HepG2 (cell line): ENCODE measurements around the gene ZNF3. TPM values are rescaled to one million over a fixed set of nuclear protein-coding genes. Genes with fewer than 3 reads are reported as not detected.

Experiments used
- AKAP8 ChIP-seq: sonication (generic); formaldehyde crosslinking; IDR thresholded peaks from 2 replicates; pipeline ENCODE4 v1.5.1; 2020; ENCODE audit warnings: mild to moderate bottlenecking, missing genetic modification reagents
- ETV6 ChIP-seq: sonication (generic); formaldehyde crosslinking; conservative IDR thresholded peaks from 2 replicates; pipeline ENCODE4 v1.4.0; 2020; ENCODE audit warnings: missing genetic modification reagents
- FOXC1 ChIP-seq: sonication (generic); formaldehyde crosslinking; IDR thresholded peaks from 2 replicates; pipeline ENCODE4 v1.8.0; 2022; ENCODE audit warnings: mild to moderate bottlenecking, missing genetic modification reagents, borderline replicate concordance
- FOXO1 ChIP-seq: sonication (generic); formaldehyde crosslinking; IDR thresholded peaks from 2 replicates; pipeline ENCODE4 v1.4.0; 2020; ENCODE audit warnings: missing genetic modification reagents
- GLI4 ChIP-seq: sonication (generic); formaldehyde crosslinking; IDR thresholded peaks from 2 replicates; pipeline ENCODE4 v1.5.1; 2020; ENCODE audit warnings: missing genetic modification reagents, mild to moderate bottlenecking, moderate library complexity, borderline replicate concordance
- GMEB1 ChIP-seq: sonication (generic); formaldehyde crosslinking; IDR thresholded peaks from 2 replicates; pipeline ENCODE4 v1.5.1; 2020; ENCODE audit warnings: missing genetic modification reagents, mild to moderate bottlenecking, borderline replicate concordance
- KLF12 ChIP-seq: sonication (generic); formaldehyde crosslinking; IDR thresholded peaks from 2 replicates; pipeline ENCODE4 v1.4.0; 2020; ENCODE audit warnings: missing genetic modification reagents, borderline replicate concordance
- MNT ChIP-seq: fragments of 450-650 bp; IDR thresholded peaks from 2 replicates; pipeline ENCODE4 v1.6.1; 2016
- NAIF1 ChIP-seq: sonication (generic); formaldehyde crosslinking; IDR thresholded peaks from 2 replicates; pipeline ENCODE4 v1.5.0; 2020; ENCODE audit warnings: mild to moderate bottlenecking, missing genetic modification reagents, borderline replicate concordance
- NBN ChIP-seq: fragments of 450-650 bp; conservative IDR thresholded peaks from 2 replicates; pipeline ENCODE4 v1.6.1; 2017
- PLRG1 ChIP-seq: fragments of 450-650 bp; conservative IDR thresholded peaks from 2 replicates; pipeline ENCODE4 v1.6.1; 2016
- SALL1 ChIP-seq: sonication (generic); formaldehyde crosslinking; IDR thresholded peaks from 2 replicates; pipeline ENCODE4 v1.8.0; 2022; ENCODE audit warnings: mild to moderate bottlenecking, missing genetic modification reagents
- SNAPC2 ChIP-seq: sonication (generic); formaldehyde crosslinking; IDR thresholded peaks from 2 replicates; pipeline ENCODE4 v1.8.1; 2022; ENCODE audit warnings: mild to moderate bottlenecking, missing genetic modification reagents
- SOX13 ChIP-seq, 3 experiments: fragments of 450-650 bp in 1 of 3; sonication (generic) in 1 of 3; formaldehyde crosslinking in 1 of 3; IDR thresholded peaks in 2 of 3; conservative IDR thresholded peaks in 1 of 3; 2 replicates each; pipeline versions ENCODE4 v1.5.0 to v1.6.1; 2016 to 2020; ENCODE audit warnings: antibody characterized with exemption in 1 of 3, mild to moderate bottlenecking in 1 of 3, missing compliant biosample characterization in 1 of 3, missing genetic modification reagents in 1 of 3, moderate library complexity in 1 of 3
- SRSF9 ChIP-seq: fragments of 200-400 bp; formaldehyde crosslinking; IDR thresholded peaks from 2 replicates; pipeline ENCODE4 v1.6.1; 2018; ENCODE audit warnings: borderline replicate concordance, mild to moderate bottlenecking, low read depth, low read length; ENCODE audit not compliant: insufficient read depth, poor library complexity, severe bottlenecking
- ZKSCAN8 ChIP-seq: IDR thresholded peaks from 2 replicates; pipeline ENCODE4 v1.6.1; 2016; ENCODE audit warnings: borderline replicate concordance, missing genetic modification reagents, missing compliant biosample characterization
- ZNF329 ChIP-seq: sonication (generic); formaldehyde crosslinking; IDR thresholded peaks from 2 replicates; pipeline ENCODE4 v1.9.0; 2021; ENCODE audit warnings: low read depth, mild to moderate bottlenecking, missing genetic modification reagents
- ZNF335 ChIP-seq: sonication (generic); formaldehyde crosslinking; IDR thresholded peaks from 2 replicates; pipeline ENCODE4 v1.4.0; 2020; ENCODE audit warnings: missing genetic modification reagents
- ZNF530 ChIP-seq: sonication (generic); formaldehyde crosslinking; IDR thresholded peaks from 2 replicates; pipeline ENCODE4 v1.5.0; 2020; ENCODE audit warnings: low read depth, mild to moderate bottlenecking, missing genetic modification reagents
- ZNF605 ChIP-seq: sonication (generic); formaldehyde crosslinking; IDR thresholded peaks from 2 replicates; pipeline ENCODE4 v1.8.0; 2022; ENCODE audit warnings: mild to moderate bottlenecking, missing genetic modification reagents
- ZNF788 ChIP-seq: sonication (generic); formaldehyde crosslinking; IDR thresholded peaks from 2 replicates; pipeline ENCODE4 v1.5.0; 2020; ENCODE audit warnings: mild to moderate bottlenecking, missing genetic modification reagents, borderline replicate concordance
- ZNF790 ChIP-seq: sonication (generic); formaldehyde crosslinking; IDR thresholded peaks from 2 replicates; pipeline ENCODE4 v1.8.0; 2022; ENCODE audit warnings: missing genetic modification reagents, mild to moderate bottlenecking, borderline replicate concordance
- ZSCAN20 ChIP-seq: sonication (generic); formaldehyde crosslinking; IDR thresholded peaks from 2 replicates; pipeline ENCODE4 v1.4.0; 2020; ENCODE audit warnings: missing genetic modification reagents, mild to moderate bottlenecking, borderline replicate concordance
- polyA plus RNA-seq, 8 experiments: library from polyadenylated mRNA; depleted of rRNA in 3 of 8; stranded (reverse) in 7 of 8; unstranded in 1 of 8; fragments of >200 nt; fragmentation: Illumina TruSeq in 4 of 8; extraction: Trizol in 4 of 8; gene quantifications; 2 replicates each; pipeline versions ENCODE4 v1.2.1 to v1.2.3, GENCODE V29; 2011 to 2016; ENCODE audit warnings: low read depth in 4 of 8, missing spikeins in 1 of 8, mixed read lengths in 1 of 8; ENCODE audit not compliant: insufficient read depth in 1 of 8
- total RNA-seq, 5 experiments: library from RNA; depleted of rRNA; stranded (reverse); fragments of >200 nt; fragmentation: Illumina TruSeq; extraction: Trizol; gene quantifications; 2 replicates each; pipeline ENCODE4 v1.2.3, GENCODE V29; 2016; ENCODE audit warnings: low read depth in 1 of 5
- TF ChIP-seq, protein P1 (sequence below): sonication (generic); formaldehyde crosslinking; IDR thresholded peaks from 2 replicates; pipeline ENCODE4 v1.4.0; 2020; ENCODE audit warnings: missing genetic modification reagents

ZNF3 gene
- total and polyA plus RNA-seq, 2 of the 13 experiments (the other 11 are each of a cell fraction or from before 2014, with no cell fraction given), result 33.7 to 56.9 TPM

DNA sequence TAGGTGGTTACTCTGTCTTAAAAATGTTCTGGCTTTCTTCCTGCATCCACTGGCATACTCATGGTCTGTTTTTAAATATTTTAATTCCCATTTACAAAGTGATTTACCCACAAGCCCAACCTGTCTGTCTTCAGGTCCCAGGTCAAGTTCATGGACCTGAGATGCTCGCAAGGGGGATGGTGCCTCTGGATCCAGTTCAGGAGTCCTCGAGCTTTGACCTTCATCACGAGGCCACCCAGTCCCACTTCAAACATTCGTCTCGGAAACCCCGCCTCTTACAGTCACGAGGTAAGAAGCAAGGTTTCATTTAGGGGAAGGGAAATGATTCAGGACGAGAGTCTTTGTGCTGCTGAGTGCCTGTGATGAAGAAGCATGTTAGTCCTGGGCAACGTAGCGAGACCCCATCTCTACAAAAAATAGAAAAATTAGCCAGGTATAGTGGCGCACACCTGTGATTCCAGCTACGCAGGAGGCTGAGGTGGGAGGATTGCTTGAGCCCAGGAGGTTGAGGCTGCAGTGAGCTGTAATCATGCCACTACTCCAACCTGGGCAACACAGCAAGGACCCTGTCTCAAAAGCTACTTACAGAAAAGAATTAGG lies 57.4 kb downstream of the ZNF3 start (continued):
- TF ChIP-seq ZNF605 (CRISPR knock-in tag) (peak; percentile 29; the same call in 1 of the 2 replicates), SOX13 (IDR thresholded peaks at IDR 0.05) (0 out of 2 replicates have a peak, but pooled peaks have one; percentile 28), SOX13 (CRISPR knock-in tag; conservative IDR thresholded peaks at IDR 0.05 in 1 of 2, IDR thresholded peaks at IDR 0.05 in 1 of 2) (peak in 1 of 2 experiments; percentile 72; a peak in 2 of 4 replicates), ZNF790 (CRISPR knock-in tag) (no peak), KLF12 (CRISPR knock-in tag) (no peak), GLI4 (CRISPR knock-in tag) (no peak), FOXO1 (peak; percentile 28; the same call in 1 of the 2 replicates), ZNF788 (no peak), MNT (no peak), ZSCAN20 (CRISPR knock-in tag) (no peak), AKAP8 (0 out of 2 replicates have a peak, but pooled peaks have one; percentile 19), ETV6 (CRISPR knock-in tag) (no peak), ZNF530 (CRISPR knock-in tag) (no peak), SRSF9 (no peak), SALL1 (CRISPR knock-in tag) (peak; percentile 83), NBN (no peak), ZNF335 (no peak), FOXC1 (CRISPR knock-in tag) (no peak), ZKSCAN8 (CRISPR knock-in tag) (no peak), GMEB1 (CRISPR knock-in tag) (no peak), NAIF1 (no peak), SNAPC2 (CRISPR knock-in tag) (no peak), ZNF329 (CRISPR knock-in tag) (0 out of 2 replicates have a peak, but pooled peaks have one; percentile 29), PLRG1 (no peak)
- TF ChIP-seq, protein P1, sequence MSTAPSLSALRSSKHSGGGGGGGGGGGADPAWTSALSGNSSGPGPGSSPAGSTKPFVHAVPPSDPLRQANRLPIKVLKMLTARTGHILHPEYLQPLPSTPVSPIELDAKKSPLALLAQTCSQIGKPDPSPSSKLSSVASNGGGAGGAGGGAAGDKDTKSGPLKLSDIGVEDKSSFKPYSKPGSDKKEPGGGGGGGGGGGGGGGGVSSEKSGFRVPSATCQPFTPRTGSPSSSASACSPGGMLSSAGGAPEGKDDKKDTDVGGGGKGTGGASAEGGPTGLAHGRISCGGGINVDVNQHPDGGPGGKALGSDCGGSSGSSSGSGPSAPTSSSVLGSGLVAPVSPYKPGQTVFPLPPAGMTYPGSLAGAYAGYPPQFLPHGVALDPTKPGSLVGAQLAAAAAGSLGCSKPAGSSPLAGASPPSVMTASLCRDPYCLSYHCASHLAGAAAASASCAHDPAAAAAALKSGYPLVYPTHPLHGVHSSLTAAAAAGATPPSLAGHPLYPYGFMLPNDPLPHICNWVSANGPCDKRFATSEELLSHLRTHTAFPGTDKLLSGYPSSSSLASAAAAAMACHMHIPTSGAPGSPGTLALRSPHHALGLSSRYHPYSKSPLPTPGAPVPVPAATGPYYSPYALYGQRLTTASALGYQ (CRISPR knock-in tag), result no peak
